IPS DF 19.7 (cell line): Measurements from ENCODE around the gene MRPL9.

ENCODE experiments used
- DNase-seq: peaks from one replicate; pipeline ENCODE4 v3.0.0-alpha.2; 2013; ENCODE audit warnings: low read depth, low spot score

MRPL9 gene

DNA sequence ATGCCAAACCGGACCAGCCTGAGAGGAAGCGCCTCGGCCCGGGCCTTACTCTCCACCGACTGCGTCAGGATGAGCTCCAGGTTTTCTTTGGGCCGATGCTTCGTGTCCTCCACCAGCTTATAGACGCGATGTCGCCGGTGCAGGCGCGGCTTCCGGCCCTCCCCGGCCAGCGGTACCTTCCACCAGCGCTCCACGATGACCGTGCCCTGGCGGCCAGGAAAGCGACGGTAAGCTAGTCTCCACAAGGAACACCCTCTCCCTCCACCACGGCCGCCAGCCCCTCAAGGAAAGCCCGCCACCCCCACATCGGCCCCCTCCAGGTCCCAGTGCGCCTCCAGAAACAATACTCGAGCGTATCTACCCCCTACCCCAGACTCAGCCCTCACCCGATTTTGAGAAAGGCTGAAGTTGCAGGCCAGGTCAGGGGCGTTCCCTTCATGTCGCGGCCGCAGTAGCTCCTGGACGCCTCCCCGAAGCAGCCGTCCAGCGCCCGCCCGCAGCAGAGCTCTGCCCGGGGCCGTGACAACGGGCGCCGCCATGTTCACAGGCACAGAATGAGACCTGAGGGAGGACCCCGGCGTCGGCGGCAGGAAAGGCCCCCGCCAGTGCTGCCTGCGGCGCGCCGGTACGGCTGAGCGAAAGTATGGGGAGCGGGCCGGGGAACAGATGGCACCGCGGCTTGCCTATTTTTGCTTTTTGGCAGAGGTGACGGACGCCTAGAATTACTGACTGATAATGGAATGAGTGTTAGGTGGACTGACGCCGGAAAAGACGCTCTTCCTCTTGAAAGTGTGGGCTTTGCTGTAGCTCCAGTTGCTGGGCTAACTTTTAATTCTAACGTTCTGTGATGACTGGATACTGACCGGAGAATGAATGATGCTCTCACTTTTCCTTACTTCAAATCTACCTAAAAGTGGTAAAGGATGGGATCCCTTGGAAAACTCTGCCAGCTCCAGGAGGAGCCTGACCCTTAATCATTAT is at the start of gene MRPL9:
Gene MRPL9 (minus strand): TSS at position 556 of the 981 bp plus-strand sequence. CDS start 17 bp downstream, at position 539.
- DNase-seq: peak; percentile 20

DNA sequence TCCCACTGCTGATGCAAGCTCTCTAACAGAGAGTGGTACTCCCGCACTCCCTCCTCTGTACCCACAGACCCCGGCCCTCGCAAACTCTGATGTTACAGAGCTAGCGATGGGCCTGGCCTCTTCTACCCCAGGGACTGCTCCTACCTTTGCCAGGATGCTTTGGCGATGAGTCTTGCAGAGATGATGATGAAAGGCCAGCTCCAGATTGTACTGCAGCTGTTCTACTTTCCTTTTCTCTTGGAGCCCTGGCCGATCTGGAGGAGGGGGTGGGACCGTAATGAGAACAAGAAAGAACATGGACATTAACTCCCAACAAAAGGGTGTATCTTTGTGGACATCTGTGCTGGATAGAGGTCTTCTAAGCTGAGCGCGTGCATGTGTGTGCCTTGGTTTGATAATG is 47.9 kb upstream of the MRPL9 start:
- no peak for DNase-seq

DNA sequence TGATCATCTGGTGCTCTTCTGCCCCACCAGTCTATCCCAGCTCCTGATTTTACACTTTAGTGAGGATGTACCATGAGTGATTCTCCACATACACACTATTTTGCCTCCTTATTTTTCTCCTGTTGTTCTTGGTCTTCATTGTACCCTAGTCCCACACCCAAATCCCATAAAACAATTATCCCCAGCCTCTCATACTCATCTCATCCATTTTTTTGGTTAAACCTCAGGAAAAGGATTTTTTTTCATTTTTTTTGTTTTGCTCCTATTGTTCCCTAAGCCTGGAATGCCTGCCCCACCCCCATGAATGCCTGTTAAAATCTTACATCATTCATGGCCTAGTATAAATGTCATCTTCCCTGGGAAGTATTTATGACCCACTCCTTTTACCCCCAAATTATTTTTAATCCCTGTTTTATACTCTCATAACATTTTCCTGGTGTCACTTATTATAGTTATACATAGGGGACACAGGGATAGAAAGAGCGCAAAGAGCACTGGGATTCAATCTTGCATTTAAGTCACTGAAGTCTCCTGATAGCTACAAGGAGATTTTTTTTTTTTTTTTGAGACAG is 46.8 kb upstream of the MRPL9 start:
- no peak for DNase-seq

DNA sequence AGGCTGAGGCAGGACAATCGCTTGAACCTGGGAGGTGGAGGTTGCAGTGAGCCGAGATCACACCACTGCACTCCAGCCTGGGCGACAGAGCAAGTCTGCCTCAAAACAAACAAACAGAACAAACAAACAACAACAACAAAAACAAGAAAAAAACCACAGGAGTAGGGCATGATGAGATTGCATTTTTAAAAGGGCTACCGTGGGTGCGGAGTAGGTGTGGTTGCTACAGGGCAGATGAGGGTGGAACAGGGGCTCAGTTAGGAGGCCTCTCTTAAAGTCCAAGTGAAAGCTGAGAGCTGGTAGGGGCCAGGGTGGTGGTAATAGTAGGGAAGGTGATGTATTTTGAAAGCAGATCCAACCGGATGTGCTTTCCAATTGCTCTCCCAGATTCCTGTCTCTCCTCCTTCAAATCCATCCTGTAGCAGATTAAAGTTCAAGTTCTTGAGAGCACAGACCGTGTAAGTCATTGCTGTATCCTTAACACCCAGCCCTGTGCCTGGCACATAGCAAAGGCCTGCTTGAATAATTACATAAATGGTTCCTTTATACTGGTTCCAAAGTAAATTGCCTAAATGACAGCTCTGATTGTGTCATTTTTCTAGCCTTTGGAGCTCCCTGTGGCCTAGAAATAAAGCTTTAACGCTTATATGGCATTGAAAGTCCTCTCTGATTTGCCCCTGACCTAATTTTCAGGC is 46.1 kb upstream of the MRPL9 start:
- no peak for DNase-seq

DNA sequence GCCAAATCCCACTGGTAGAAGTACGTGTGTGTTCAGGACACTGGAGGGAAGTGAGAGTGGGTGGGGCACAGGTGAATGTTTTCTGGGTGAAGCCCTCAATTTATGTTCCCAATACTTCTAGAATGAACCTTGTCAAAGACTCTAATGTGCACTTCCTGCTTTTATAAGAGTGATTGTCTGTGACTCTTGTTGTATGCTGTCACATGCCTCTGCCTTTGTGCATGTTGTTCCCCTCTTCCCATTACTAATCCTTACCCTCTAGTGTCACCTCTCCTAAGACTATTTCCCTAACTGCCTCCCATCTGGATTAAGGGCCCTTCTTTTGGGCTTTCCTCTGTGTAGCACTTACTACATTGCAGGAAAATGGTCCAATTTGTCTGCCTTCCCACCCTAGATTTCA is 44.5 kb upstream of the MRPL9 start:
- no peak for DNase-seq

DNA sequence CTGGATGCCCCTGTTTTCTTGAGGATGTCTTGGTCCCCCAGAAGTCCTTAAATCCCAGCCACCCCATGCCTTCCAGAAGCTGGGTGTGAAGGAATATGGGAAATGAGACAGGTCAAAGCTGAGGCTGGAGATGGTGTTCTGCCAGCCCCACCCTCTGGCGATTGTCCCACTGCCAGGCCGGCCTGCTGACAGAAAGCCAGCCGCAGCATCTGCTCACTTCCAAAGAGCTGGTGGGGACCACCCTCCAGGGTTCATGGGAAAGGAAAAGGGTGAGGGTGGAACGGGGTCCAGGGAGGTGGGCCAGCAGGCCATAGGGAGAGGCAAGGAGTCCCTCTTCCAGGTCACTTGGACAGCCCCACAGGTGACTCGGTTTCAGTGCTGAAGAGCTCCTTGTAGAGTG is 43.8 kb upstream of the MRPL9 start:
- no peak for DNase-seq

DNA sequence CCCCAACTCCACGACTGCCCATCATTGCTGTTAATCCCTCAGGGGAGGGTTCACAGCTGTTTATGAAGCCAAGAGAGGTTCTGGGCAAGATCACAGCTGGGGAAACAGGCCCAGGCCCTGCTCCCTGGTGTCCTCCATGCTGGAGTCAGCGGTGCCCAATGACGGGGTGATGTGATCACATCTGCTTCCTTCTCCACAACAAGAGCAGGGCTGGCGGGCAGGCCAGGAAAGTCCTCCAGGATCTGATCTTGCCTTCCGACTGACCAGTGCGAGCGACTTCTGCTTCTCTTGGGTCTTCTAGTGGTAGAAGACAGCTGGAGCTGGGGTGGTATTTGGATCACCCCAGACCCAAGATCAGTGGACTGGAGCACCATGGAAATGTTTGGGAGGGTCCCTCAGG is 42.9 kb upstream of the MRPL9 start:
- no peak for DNase-seq

DNA sequence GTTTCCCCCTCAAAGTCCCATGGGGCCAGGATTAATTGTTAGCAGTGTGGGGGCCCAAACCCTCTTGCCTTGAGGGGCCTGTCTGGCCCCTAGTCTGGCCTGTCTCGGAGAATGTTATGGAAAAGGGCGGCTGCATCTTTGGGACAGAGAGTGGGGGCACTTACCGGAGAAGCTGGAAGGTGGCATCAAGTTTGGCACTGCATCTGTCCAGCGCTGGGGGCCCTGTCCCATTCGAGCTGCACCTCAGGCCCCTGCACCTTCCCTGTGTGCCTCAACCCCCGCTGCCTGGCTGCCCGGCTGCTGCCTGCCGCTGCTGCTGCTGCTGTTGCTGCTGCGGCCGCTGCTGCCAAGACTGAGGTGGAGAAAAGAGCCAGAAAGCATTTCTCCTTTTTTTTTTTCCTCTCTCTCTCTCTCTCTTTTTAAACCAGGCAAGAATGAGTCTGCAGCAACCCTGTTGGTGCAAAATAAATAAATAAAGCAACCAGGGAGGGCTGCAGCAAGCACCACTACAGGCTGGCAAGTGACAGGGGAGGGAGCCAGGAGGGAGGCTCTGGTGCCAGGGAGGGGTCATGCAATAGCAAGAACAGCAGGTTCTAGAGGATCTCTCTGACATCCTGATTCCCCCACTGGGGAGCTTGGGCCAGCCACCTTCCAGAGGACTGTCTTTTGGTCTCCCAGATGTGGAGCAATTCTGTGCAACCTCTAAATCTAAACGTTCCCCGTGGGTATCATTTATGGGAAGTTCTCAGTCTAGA is 41.9 kb upstream of the MRPL9 start, which contains the start of gene LINGO4:
Gene LINGO4 (minus strand): TSS at position 354 of the 755 bp plus-strand sequence. CDS start 2,715 bp downstream, outside the sequence.
- no peak for DNase-seq

DNA sequence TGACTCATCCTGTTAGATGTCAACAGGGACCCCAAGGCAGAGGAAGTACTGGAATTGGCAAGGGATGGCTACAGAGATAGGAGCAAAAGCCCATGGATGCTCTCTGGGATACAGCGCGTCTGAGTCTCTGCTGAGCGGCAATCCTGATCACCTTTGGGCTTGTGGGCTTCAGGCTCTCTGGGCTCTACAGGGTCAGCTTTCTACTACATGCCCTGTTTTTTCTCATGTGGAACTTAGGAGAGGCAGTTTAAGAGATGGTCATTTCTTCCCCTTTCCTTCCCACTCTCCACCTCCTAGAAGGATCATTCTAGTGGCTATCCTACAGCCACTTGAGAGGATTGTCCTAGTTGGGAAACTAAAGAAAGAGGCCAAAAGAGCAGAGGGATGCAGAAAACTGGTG is 40.6 kb upstream of the MRPL9 start:
- no peak for DNase-seq

DNA sequence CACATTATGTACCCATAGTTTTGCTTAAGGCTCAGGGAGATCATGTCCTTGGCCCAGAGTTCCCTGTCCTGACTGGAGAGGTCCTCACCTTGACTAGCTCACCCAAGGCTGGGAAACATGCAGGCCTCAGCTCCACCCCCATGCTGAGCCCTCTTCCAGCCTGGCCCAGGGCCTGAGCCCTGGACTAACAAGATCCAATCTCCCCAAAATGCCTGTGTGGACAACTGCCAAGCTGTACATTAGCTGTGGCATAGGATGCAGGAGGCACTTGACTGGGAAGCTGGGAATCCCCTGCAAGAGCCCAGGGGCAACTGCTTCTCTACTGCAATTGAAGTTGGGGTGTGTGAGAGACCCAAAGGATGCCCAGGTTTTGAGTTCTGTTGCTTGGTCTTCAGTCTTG is 39.9 kb upstream of the MRPL9 start:
- no peak for DNase-seq

DNA sequence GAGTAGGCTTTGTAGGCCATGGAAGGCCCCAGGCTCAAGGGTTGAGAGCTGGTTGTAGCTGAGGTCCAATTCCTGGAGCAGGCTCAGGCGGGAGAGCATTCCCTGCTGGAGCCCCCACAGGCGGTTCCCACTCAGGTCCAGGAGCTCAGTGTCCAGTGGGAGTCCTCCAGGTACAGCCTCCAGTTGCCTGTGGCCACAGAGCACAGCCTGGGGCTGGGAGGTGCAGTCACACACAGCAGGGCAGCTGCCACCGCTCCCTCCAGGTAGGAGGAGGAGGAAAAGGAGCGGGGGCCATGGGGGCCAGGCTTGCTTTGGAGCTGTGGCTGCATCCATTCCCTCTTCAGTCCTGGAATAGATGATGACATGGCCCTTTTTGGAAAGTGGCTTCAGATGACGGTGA is 39.1 kb upstream of the MRPL9 start:
- no peak for DNase-seq

DNA sequence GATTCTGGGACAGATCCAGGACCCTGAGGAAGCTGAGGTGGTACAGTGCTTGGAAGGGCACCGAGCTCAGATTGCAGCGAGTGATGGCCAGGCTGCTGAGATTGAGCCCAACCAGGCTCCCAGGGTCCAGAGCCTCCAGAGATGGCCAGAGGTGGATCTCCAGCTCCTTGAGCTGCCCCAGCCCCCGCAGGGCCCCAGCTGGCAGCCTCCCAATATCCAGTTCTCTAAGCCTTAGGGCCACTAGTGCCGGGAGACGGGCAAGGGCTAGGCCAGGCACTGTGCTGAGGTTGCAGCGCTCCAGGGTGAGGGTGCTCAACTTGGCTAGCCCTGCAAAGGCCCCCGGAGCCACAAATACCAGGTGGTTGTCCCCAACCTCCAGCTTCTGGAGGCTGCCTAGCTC is 38.5 kb upstream of the MRPL9 start:
- no peak for DNase-seq

DNA sequence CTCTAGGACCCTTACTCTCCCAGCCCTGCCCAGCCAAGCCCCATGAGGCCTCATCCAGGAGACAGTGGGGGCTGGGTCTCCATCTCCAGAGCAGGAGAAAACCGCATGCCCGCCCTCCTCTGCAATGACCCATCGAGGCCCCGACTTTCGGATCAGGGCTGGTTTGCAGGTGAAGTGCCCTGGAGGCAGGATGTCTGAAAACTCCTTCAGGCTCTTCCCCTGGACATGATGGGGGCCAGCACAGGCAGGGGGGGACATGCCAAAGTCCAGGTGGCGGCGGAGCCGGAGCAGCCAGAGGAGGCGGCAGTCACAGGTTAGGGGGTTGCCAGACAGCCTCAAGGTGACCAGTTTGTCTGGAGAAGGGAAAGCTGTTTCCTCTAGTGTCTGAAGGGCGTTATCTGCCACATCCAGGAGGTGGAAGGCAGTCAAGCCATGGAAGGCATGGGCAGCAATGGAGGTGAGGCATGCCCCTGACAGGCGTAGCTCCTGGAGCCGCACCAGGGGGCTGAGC is 38.1 kb upstream of the MRPL9 start:
- DNase-seq: no peak

DNA sequence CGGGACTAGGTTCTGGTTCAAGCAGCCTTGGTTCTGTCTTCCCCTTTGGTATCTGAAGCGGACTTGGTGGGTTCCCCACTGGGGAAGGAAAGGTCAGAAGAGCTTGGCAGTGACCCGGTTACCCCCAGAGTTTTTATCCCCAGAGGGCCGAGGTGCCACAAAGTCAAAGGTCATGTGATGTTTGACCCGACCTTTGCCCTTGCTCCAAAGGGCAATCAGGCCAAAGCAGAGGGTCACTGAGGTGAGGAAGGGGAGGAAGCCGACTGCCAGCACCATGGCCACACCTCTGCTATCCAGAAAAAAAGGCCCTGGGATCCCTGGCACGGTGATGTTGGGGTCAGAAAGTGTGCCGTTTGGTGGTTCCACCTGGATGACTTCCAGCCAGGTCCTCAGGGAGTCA is 37.5 kb upstream of the MRPL9 start:
- no peak for DNase-seq

DNA sequence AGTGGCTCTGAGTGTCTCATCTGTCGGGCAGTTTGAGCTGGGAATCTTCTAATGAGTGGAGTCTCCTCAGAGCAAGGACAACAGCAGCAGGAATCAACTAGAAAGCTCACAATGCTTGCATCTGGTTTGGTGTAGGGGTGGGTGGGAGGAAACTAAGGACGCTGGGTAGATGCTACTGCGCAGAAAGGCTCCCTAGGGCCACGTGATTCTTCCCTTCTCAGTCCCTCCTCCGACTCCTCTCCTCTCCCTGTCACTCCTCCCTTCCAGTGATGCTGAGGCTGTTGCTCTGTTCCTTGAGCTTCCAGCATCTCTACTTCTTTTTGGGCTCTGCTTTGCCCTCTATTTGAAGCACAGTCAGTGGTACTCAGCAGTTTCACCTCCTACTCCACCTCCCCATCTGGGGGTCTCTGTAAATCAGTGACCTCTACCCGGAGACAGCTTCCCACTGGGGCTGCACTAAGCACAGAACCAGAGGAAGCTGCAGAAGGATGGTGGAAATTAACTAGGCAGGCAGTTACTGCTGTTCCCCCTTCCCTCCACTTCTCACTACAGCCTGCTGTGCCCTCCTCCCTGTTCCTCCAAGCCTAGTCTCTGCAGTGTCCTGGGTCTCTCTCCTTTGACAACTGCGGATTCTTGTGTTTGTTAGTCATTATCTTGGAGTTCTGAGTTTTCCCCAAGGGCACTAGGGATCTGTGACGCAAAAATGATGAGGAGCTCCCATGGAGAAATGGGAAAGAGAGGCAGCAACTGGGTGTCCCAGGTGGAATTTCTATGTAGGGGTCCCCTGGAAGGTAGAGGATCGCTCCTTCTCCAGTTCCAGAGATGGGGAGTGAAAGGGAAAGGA is 36.1 kb upstream of the MRPL9 start:
- DNase-seq: no peak

DNA sequence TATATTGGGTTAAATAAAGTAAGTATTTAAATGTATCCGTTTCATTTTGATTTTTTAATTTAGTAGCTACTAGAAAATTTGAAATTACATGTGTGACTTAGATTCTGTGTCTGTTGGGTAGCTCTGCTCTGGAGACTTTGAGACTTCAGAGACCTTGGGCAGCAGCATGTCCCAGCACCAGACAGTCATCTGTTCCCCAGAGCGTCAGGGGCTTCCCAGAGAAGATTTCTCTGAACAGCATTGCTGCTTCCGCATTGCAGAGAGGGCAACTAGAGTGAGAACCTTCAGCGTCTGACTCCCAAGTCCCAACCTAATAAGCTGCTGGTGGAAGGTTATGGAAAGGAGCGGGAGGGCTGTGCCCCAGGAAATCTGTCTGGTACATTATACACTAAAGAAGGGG is 35.3 kb upstream of the MRPL9 start:
- DNase-seq: no peak

DNA sequence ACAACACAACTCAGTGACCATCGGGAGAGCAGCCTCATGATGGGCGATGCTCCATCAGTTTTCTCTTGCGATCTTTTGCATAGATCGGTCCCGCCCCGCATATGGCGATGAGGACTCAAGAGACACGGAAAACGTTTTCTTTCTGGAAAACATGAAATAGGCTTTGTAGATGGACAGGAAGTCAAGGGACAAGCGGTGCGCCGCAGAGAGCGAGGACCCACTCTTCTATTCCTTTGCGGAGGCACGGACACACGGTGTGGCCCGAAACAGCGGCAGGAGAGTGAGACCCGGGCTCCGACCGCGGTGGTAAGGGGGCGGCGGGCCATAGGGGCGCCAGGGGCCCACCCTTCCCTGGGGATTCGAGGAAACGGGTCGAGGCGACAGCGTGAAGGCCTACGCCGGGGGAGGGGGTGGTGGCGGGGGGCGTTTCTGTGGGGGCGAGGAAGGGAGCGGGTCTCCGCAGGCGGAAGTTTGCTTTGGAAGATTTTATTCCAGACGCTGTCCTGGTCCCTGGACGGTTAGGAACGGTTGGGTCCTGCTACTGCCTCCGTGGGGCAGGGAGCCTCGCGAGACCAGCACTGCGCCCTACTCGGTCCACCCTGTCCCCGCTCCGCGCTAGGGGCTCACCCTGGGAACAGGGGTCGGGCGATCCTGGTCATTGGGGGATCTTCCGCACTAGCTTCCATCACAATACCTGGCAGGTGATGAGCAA is 27.8 kb upstream of the MRPL9 start:
- DNase-seq: no peak

DNA sequence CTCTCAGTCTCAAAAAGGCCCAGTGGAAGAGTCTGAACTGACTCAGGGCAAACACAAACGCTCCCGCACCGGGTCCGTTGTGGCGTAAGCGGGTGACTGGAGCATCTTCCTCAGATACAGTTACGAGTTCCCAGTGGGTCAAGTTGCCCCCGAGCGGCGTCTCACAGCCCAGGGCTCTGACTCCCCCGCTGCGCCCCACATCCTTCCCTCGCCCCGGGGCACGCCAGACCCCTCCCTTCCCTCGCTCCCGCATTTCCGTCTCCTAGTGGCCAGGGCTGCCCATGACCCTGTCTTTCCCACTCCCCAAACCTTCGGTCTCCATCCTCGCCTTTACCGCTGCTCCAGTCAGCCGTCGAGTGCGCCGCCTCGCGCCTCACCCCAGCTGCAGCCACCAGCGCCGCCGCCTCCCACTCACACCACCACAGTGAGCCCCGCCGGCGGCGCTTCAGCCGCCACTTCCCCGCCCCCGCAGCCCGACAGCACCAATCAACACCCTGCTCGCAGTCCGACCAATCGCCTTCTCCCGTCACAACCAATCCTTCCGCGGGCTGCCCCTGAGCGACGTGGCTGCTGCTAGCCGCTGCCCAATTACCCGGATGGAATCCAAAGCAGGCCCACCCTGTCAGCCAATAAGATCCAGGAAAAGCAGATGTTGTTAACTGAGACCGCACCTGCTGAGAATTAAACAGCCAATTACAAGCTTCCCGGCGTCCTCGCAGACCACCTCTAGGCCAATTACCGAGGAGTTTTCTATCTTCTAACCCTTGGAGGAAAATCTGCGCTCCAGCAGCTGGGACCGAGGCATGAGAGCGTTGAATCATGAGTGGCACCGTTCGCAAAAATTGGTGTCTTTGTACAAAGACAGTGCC is 27.0 kb upstream of the MRPL9 start, which contains the start of gene TDRKH:
Gene TDRKH (minus strand): TSS at position 430 of the 869 bp plus-strand sequence. CDS start 7,478 bp downstream, outside the sequence.
- peak; percentile 98 for DNase-seq

DNA sequence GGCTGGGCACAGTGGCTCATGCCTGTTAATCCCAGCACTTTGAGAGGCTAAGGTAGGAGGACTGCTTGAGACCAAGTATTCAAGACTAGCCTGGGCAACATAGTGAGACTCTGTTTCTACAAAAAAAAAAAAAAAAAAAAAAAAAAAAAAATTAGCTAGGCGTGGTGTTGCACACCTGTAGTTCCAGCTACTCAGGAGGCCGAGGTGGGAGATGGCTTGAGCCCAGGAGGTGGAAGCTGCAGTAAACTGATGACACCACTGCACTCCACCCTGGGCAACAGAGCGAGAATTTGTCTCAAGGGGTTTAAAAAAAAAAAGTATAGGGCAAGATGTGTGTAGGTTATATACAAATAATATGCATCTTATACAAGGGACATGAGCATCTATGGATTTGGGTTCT is 24.4 kb upstream of the MRPL9 start:
- no peak for DNase-seq
